Neuron (in vitro differentiated cells): ENCODE measurements around the gene MCTP1.
"Not testable (repeated sequence)": the region's sequence is repeated elsewhere in the genome, so short reads cannot be mapped to it uniquely, and the experiment has no call there.

Experiments
- H2AFZ ChIP-seq: one replicate; pipeline ENCODE4 v1.6.1; 2013; ENCODE audit warnings: low read depth, mild to moderate bottlenecking, inconsistent platforms, low read length, moderate library complexity
- H3K27me3 ChIP-seq: one replicate; pipeline ENCODE4 v1.6.1; 2013; ENCODE audit warnings: low read length; ENCODE audit not compliant: insufficient read depth
- H3K36me3 ChIP-seq: one replicate; pipeline ENCODE4 v1.6.1; 2013; ENCODE audit warnings: low read length; ENCODE audit not compliant: insufficient read depth
- H3K4me1 ChIP-seq: one replicate; pipeline ENCODE4 v1.6.1; 2013; ENCODE audit warnings: low read length; ENCODE audit not compliant: insufficient read depth
- H3K4me3 ChIP-seq: 2 replicates; pipeline ENCODE4 v1.5.1; 2013; ENCODE audit warnings: mild to moderate bottlenecking, low read length, moderate library complexity
- H3K9me3 ChIP-seq: one replicate; pipeline ENCODE4 v1.6.1; 2013; ENCODE audit warnings: low read length

MCTP1 gene

DNA sequence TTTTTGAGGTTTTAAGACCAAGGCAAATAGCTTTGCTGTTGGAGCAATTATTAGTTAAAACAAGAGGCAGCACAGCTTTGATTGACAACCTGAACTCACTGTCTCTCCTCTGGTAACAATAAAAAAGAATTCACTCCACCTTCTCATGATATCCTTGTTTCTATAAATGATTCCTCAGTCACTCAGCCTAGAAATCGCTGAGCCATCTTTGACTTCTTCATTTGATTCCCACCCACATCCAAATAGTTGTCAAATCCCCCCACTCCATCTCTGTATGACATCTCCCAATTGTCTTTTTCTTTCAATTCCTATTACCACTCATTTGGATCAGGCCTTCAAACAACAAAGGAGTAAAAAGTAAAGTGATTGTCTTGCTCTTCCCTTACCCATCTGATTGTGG, 266.4 kb downstream of the MCTP1 start:
- no peaks in the 10 kb centered on the region for H3K9me3 ChIP-seq
- H3K36me3 ChIP-seq: no peaks in the 10 kb centered on the region
- H3K4me1 ChIP-seq: peaks cover 6% of the 10 kb centered on the region
- H2AFZ ChIP-seq: no peak overlapping the region
- H3K4me3 ChIP-seq: no peak overlapping the region
- H3K27me3 ChIP-seq: no peaks in the 10 kb centered on the region

DNA sequence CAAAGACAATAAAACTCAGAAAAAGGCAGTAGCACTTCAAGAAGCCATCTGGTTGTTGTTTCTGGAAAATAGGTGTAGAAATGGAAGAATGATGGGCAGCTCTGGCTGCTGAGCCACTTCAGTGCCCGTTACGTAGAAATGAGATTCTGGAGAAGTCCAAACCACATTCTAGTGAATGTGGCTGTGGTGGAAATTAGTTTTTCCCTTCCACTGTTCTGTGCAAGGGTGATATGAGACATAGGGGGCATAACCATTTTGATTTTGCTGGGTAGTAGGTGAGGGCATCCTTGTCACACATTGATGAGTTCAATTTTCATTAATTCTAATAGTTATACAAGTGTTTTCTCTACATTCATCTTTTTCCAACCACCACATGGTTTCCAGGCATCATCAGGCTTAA, 275.1 kb downstream of the MCTP1 start:
- peaks cover 3% of the 10 kb centered on the region for H3K9me3 ChIP-seq
- H3K27me3 ChIP-seq: no peaks in the 10 kb centered on the region
- H3K36me3 ChIP-seq: no peaks in the 10 kb centered on the region
- peaks cover 11% of the 10 kb centered on the region for H3K4me1 ChIP-seq
- no peak overlapping the region for H2AFZ ChIP-seq
- no peak overlapping the region for H3K4me3 ChIP-seq

DNA sequence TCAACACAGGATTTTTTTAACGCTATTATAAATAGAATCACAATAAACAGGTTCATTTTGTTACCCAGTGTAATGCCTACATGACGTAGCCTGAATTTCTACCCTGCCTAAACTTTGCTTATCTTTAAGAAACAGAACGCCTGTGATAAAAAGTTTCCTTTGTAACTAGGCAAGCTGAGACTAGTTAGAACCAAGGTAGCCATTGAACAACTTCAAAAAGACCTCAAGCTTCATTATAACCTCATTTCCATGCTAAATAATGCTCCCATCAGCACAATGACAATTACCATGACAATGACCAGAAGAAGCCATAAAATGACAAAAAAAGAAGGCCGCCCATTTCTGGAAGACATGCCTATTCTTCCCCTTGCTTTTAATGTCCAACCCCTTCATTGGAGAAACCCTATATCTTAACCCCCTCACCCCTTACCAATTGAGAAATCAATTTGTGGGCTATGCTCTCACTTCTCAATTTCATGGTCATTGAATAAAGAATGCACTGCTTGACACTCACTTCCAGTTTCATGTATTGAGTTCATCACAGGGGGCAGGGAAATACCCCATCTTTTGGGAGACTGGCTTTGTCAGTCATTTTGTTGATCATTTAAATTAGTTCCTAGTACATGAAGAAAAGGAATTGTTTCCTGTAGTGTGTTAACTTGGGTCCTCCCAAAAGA, 276.8 kb downstream of the MCTP1 start:
- Histone ChIP-seq H2AFZ (no peak overlapping the region), H3K36me3 (no peaks in the 10 kb centered on the region), H3K27me3 (no peaks in the 10 kb centered on the region), H3K9me3 (peaks cover 7% of the 10 kb centered on the region), H3K4me1 (peaks cover 11% of the 10 kb centered on the region), H3K4me3 (no peak overlapping the region)

DNA sequence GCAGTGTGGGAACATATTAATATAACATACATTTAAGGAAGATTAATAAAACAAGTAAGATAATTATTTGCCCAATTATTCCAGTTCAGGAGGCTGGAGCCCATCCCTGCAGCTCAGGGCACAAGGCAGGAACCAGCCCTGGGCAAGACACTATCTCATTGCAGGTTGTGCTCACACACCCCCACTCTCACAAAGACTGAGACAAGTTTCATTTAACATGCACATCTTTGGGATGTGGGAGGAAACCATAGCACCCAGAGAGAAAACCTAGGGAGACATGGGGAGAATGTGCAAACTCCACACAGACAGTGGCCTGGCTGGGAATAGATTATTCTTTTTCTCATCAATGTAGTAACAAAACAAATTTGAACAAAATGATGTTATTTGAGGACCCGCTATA, 279.1 kb downstream of the MCTP1 start:
- Histone ChIP-seq H3K27me3 (no peaks in the 10 kb centered on the region), H3K9me3 (peaks cover 14% of the 10 kb centered on the region), H3K4me1 (peaks cover 11% of the 10 kb centered on the region), H2AFZ (no peak overlapping the region), H3K36me3 (no peaks in the 10 kb centered on the region), H3K4me3 (no peak overlapping the region)

DNA sequence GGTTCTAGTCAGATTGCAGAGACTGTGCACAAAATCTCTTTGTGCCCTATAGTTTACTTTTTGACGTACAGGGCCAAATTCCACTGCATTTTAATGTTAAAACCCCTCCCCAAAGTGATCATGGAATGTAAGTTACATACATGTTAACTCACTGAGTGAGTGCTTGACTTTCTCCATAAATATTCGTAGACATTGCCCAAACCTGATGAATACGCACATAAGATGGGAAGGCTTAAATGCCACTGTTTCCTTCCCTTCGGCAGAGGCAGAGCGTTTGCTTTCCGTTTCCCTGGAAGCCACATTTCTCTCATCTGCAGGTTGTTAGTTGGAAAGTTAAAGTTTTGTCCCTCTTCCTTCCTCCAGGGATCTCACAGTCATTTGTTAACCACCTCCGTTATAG, 286.2 kb downstream of the MCTP1 start:
- Histone ChIP-seq H3K4me3 (no peak overlapping the region), H3K9me3 (peaks cover 7% of the 10 kb centered on the region), H3K4me1 (no peaks in the 10 kb centered on the region), H3K27me3 (no peaks in the 10 kb centered on the region), H3K36me3 (no peaks in the 10 kb centered on the region), H2AFZ (no peak overlapping the region)

DNA sequence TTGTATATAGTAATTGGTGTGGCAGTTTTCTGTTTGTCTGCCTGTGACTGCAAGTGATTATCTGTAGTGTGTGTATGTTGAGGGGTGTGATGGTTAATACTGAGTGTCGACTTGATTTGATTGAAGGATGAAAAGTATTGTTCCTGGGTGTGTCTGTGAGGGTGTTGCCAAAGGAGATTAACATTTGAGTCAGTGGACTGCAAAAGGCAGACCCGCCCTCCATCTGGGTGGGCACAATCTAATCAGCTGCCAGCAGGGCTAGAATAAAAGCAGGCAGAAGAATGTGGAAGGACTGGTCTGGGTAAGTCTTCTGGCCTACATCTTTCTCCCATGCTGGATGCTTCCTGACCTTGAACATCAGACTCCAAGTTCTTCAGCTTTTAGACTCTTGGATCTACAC, 290.4 kb downstream of the MCTP1 start:
- not testable (repeated sequence) for H3K27me3 ChIP-seq, H2AFZ ChIP-seq

DNA sequence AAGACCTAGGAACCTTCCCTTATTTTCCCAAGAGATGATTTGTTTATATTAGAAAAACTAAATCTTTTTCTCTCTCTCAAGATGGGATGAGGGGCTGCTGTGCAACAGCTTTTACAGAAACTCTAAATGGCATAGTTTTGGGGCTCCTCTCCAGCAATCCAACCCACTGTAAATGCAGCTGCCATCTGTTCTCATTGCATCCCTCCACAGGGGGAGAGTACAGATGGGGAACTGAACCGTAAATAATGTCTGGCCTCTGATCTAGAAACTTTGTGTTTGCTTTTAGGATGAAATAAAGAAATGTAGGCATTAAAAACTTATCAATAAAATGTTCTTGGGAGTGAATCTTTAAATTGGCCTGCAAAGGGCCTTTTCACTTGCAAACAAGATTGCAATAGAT, 291.4 kb downstream of the MCTP1 start:
- no peaks in the 10 kb centered on the region for H3K9me3 ChIP-seq
- no peaks in the 10 kb centered on the region for H3K36me3 ChIP-seq
- H3K4me1 ChIP-seq: no peaks in the 10 kb centered on the region
- H3K4me3 ChIP-seq: no peak overlapping the region
- H3K27me3 ChIP-seq: no peaks in the 10 kb centered on the region
- H2AFZ ChIP-seq: no peak overlapping the region

More for the DNA sequence above, 290.4 kb downstream of the MCTP1 start:
- not testable (repeated sequence) for H3K36me3 ChIP-seq, H3K4me3 ChIP-seq, H3K9me3 ChIP-seq, H3K4me1 ChIP-seq

DNA sequence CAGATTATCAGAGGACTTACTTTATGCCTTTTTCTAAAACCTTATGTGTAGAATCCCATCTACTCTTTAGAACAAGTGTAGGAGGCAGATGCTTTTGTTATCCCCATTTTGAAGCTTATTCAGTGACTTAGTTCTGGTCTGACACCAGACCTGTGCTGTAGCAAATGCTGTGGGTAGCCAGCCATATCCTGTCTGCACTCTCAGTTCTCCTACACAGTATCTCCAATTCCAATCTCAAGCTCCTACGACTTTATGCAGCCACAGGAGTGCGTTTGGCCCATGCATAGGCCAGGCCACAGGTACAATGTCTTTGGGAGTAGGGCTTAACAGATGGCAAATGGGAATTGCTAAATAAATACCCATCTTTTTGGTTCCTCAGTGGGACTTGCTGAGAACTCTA, 292.6 kb downstream of the MCTP1 start:
- H3K4me1 ChIP-seq: no peaks in the 10 kb centered on the region
- H2AFZ ChIP-seq: no peak overlapping the region
- H3K36me3 ChIP-seq: no peaks in the 10 kb centered on the region
- no peaks in the 10 kb centered on the region for H3K27me3 ChIP-seq
- no peaks in the 10 kb centered on the region for H3K9me3 ChIP-seq
- no peak overlapping the region for H3K4me3 ChIP-seq

DNA sequence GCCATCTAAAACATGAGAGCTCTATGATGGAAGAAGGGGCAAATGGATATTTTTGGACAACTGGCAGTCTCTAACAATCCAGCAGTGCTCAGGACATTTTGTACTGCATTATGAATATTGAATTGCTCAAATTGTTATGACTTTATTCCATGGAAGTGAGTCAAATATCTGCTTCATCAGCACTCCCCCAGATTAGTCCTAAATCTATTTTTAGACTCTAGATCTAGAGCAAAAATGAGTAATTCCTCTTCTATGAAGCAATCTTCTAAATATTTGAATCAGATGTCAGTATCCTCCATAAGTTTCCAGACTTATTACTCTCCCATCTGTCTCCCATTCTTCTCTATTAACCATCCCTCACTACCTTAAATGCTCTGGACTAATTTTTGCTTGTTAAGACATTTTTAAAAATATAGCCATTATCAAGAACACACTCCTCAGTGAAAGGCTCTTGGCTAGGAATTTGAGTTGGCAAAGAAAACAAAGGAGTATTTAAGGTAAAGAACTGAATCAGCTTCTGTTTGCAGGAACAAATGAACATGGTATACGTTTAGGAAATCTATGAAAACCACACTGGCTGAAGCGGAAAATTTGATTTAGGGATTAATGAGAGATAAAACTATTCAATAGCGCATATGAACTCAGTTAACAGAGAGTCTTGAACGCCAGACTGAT, 300.9 kb downstream of the MCTP1 start:
- Histone ChIP-seq H3K4me3 (no peak overlapping the region), H3K9me3 (no peaks in the 10 kb centered on the region)

DNA sequence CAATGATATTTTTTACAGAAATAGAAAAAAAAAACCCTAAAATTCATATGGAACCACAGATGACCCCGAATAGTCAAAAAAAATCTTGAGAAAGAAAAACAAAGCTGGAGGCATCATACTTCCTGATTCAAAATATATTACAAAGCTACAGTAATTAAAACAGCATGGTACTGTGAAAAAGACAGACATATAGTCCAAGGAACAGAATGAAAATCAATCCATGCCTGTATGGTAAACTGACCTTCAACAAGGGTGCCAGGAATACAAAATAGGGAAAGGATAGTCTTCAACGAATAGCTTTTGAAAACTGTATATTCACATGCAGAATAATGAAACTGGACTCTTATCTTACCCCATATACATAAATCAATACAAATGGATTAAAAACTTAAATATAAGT, 307.5 kb downstream of the MCTP1 start:
- Histone ChIP-seq H3K4me1 (no peaks in the 10 kb centered on the region), H3K36me3 (no peaks in the 10 kb centered on the region), H3K4me3 (no peak overlapping the region), H2AFZ (no peak overlapping the region), H3K9me3 (no peaks in the 10 kb centered on the region), H3K27me3 (no peaks in the 10 kb centered on the region)

More for the DNA sequence above, 300.9 kb downstream of the MCTP1 start:
- H3K36me3 ChIP-seq: no peaks in the 10 kb centered on the region
- H2AFZ ChIP-seq: no peak overlapping the region
- H3K4me1 ChIP-seq: no peaks in the 10 kb centered on the region
- H3K27me3 ChIP-seq: no peaks in the 10 kb centered on the region

DNA sequence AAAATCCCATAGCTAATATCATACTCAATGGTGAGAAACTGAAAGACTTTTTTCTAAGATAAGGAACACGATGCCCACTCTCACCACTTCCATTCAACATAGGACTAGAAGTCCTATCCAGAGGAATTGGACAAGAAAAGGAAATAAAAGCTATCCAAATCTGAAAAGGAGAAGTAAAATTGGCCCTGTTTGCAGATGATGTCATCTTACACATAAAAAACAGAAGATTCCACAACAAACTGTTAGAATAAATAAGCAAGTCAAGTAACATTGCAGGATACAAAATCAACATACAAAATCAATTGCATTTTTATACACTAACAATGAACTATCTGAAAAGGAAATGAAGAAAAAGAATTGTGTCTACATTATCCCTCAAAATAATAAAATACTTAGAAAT, 308.0 kb downstream of the MCTP1 start:
- Histone ChIP-seq H3K4me1 (no peaks in the 10 kb centered on the region), H3K27me3 (no peaks in the 10 kb centered on the region), H3K4me3 (no peak overlapping the region), H3K36me3 (no peaks in the 10 kb centered on the region), H2AFZ (no peak overlapping the region), H3K9me3 (no peaks in the 10 kb centered on the region)

DNA sequence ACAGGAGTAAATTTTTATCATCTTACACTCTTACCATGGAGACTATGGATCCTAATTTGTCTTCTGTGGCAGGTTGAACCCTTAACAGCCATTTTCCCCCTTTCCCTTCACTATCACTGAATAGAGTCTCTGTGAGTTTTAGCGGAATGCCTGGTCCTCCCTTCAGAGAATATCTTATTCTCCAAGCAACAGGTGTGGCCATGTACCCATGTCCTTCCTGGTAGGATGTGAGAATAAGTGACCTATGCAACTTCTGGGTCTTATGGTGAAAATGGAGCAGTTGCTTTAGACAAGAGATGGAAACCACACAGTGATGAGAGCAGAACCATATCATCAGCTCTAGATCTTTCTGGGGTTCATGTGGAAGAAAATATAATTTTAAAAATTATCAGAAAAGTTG, 312.6 kb downstream of the MCTP1 start:
- Histone ChIP-seq H3K4me1 (peaks cover 3% of the 10 kb centered on the region), H2AFZ (no peak overlapping the region)

DNA sequence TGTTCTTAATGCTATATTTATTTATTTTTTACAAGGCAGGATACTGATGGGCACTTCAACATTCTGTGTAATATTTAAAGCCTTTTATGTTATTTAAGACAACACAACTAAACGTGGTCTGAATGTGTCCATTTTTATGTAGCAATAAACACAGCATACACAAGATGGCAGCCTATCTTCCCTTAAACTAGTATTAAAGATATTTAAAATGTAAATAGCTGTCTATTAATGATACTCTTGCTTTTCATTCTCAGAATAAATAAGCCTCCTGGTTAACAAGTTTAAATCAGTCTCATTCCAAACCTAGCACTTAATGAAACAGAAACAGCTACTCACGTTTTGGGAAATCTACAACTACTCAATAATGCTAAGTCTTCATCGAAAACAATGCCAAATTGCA, 315.7 kb downstream of the MCTP1 start:
- Histone ChIP-seq H3K27me3 (no peaks in the 10 kb centered on the region), H2AFZ (no peak overlapping the region), H3K9me3 (no peaks in the 10 kb centered on the region), H3K36me3 (no peaks in the 10 kb centered on the region), H3K4me1 (peaks cover 3% of the 10 kb centered on the region), H3K4me3 (no peak overlapping the region)

More for the DNA sequence above, 312.6 kb downstream of the MCTP1 start:
- H3K4me3 ChIP-seq: no peak overlapping the region
- H3K27me3 ChIP-seq: no peaks in the 10 kb centered on the region
- no peaks in the 10 kb centered on the region for H3K36me3 ChIP-seq
- H3K9me3 ChIP-seq: no peaks in the 10 kb centered on the region
